HG02610 (cell line): ENCODE data around the gene IGSF22.

Experiments
- ATAC-seq: cut with Tn5 transposase; IDR thresholded peaks from one replicate; pipeline ENCODE4 v1.9.1; 2021; ENCODE audit warnings: mild to moderate bottlenecking, moderate library complexity; ENCODE audit not compliant: unreplicated experiment

The IGSF22 gene

GRCh38 chr11:18726040-18726439 is at the start of gene IGSF22:
TSS of gene IGSF22 (minus strand) at chr11:18726188. CDS start at chr11:18724236, 1,952 bp downstream.
- ATAC-seq: no peak

- no peak for ATAC-seq
These were observed 48.8 kb upstream of the IGSF22 start for GRCh38 chr11:18774801-18775200.

GRCh38 chr11:18773681-18774080 is 47.7 kb upstream of the IGSF22 start:
- no peak for ATAC-seq

- no peak for ATAC-seq
These were observed 47.1 kb upstream of the IGSF22 start for GRCh38 chr11:18773104-18773503.

- ATAC-seq: no peak
These were observed 46.2 kb upstream of the IGSF22 start for GRCh38 chr11:18772211-18772610.

- ATAC-seq: no peak
These were observed 45.5 kb upstream of the IGSF22 start for GRCh38 chr11:18771266-18772035.

GRCh38 chr11:18770479-18771125 is 44.6 kb upstream of the IGSF22 start:
- no peak for ATAC-seq

GRCh38 chr11:18769802-18770456 is 43.9 kb upstream of the IGSF22 start:
- ATAC-seq: peak; percentile 68

- ATAC-seq: no peak
These were observed 43.0 kb upstream of the IGSF22 start for GRCh38 chr11:18768978-18769377.

GRCh38 chr11:18768472-18768901 is 42.5 kb upstream of the IGSF22 start:
- ATAC-seq: peak; percentile 84

- ATAC-seq: no peak
These were observed 40.0 kb upstream of the IGSF22 start for GRCh38 chr11:18766015-18766414.

GRCh38 chr11:18765554-18765953 is 39.6 kb upstream of the IGSF22 start:
- no peak for ATAC-seq

GRCh38 chr11:18761741-18762140 is 35.8 kb upstream of the IGSF22 start:
- ATAC-seq: no peak

- no peak for ATAC-seq
These were observed 35.2 kb upstream of the IGSF22 start for GRCh38 chr11:18761144-18761543.

GRCh38 chr11:18757811-18758210 is 31.8 kb upstream of the IGSF22 start:
- ATAC-seq: no peak

- ATAC-seq: no peak
These were observed 30.9 kb upstream of the IGSF22 start for GRCh38 chr11:18756889-18757288.

GRCh38 chr11:18754308-18754707 is 28.3 kb upstream of the IGSF22 start:
- ATAC-seq: no peak

GRCh38 chr11:18752502-18752901 is 26.5 kb upstream of the IGSF22 start:
- ATAC-seq: no peak

GRCh38 chr11:18750944-18751343 is 25.0 kb upstream of the IGSF22 start:
- ATAC-seq: no peak

GRCh38 chr11:18749681-18750319 is 23.8 kb upstream of the IGSF22 start:
- ATAC-seq: no peak

- no peak for ATAC-seq
These were observed 22.9 kb upstream of the IGSF22 start for GRCh38 chr11:18748766-18749365.
